Activated effector memory CD4-positive, alpha-beta T cell treated with Interleukin-2 at 50 U/mL for 16 hours (primary cell): ENCODE measurements around the gene FGF4.
"Not testable (repeated sequence)": the region's sequence is repeated elsewhere in the genome, so short reads cannot be mapped to it uniquely, and the experiment has no call there.

Experiments used
- DNase-seq: peaks from one replicate; pipeline ENCODE4 v3.0.0-alpha.2; 2020

The FGF4 gene

GRCh38 chr11:69771466-69771865 is 3.7 kb downstream of the FGF4 start:
- no peak for DNase-seq

GRCh38 chr11:69770540-69770939 is 4.6 kb downstream of the FGF4 start:
- no peak for DNase-seq

GRCh38 chr11:69765498-69765995 is 9.6 kb downstream of the FGF4 start:
- DNase-seq = no peak

- DNase-seq = not testable (repeated sequence)
Measured at GRCh38 chr11:69764918-69765317, 10.2 kb downstream of the FGF4 start.

GRCh38 chr11:69760319-69760718 is 14.8 kb downstream of the FGF4 start:
- DNase-seq = no peak

- DNase-seq = no peak
Measured at GRCh38 chr11:69752890-69753289, 22.3 kb downstream of the FGF4 start.

- DNase-seq = no peak
Measured at GRCh38 chr11:69750875-69751597, 24.1 kb downstream of the FGF4 start.

GRCh38 chr11:69750108-69750850 is 24.9 kb downstream of the FGF4 start:
- no peak for DNase-seq

- DNase-seq = no peak
Measured at GRCh38 chr11:69748637-69749036, 26.5 kb downstream of the FGF4 start.

GRCh38 chr11:69746752-69747742 is 28.1 kb downstream of the FGF4 start:
- DNase-seq = no peak

- no peak for DNase-seq
Measured at GRCh38 chr11:69746140-69746539, 29.0 kb downstream of the FGF4 start.

GRCh38 chr11:69745201-69745600 is 29.9 kb downstream of the FGF4 start:
- DNase-seq = no peak

- DNase-seq = no peak
Measured at GRCh38 chr11:69744435-69744834, 30.7 kb downstream of the FGF4 start.

GRCh38 chr11:69734841-69735240 is 40.3 kb downstream of the FGF4 start:
- no peak for DNase-seq

GRCh38 chr11:69734367-69734766 is 40.8 kb downstream of the FGF4 start:
- DNase-seq = no peak

GRCh38 chr11:69732910-69733309 is 42.2 kb downstream of the FGF4 start:
- DNase-seq = no peak

- no peak for DNase-seq
Measured at GRCh38 chr11:69731110-69731509, 44.0 kb downstream of the FGF4 start.

- DNase-seq = no peak
Measured at GRCh38 chr11:69730500-69730899, 44.6 kb downstream of the FGF4 start.

GRCh38 chr11:69729252-69729651 is 45.9 kb downstream of the FGF4 start:
- no peak for DNase-seq

GRCh38 chr11:69727266-69727665 is 47.9 kb downstream of the FGF4 start:
- DNase-seq = no peak

GRCh38 chr11:69726481-69726880 is 48.7 kb downstream of the FGF4 start:
- DNase-seq = no peak

- no peak for DNase-seq
Measured at GRCh38 chr11:69726019-69726418, 49.1 kb downstream of the FGF4 start.

- DNase-seq = no peak
Measured at GRCh38 chr11:69721745-69722144, 53.4 kb downstream of the FGF4 start.
